IMR-90 (cell line): Measurements from ENCODE around the gene ZDHHC7. TPM values are rescaled to one million over a fixed set of nuclear protein-coding genes. Genes with fewer than 3 reads are reported as not detected.

Experiments
- ATAC-seq: fragments of 200-7000 bp; cut with Tn5 transposase; 2 replicates; pipeline ENCODE4 v1.9.1; 2020; ENCODE audit warnings: low read depth, mild to moderate bottlenecking, moderate library complexity
- BruUV-seq: library from RNA; stranded (reverse); fragments of 400-500 nt; replicated peaks from 2 replicates; lab custom pipeline; 2021; lab: Mats Ljungman, UMichigan
- CTCF ChIA-PET: fragments of 300-600 bp; formaldehyde crosslinking; extraction: SDS; loops from one replicate; lab custom pipeline; 2021; ENCODE audit warnings: antibody characterized with exemption; lab: Yijun Ruan, JAX
- POLR2A ChIA-PET: fragments of 300-600 bp; sonication (Branson Sonifier 250); formaldehyde crosslinking; loops from one replicate; lab custom pipeline; 2022; ENCODE audit warnings: antibody characterized with exemption; ENCODE audit not compliant: unreplicated experiment; lab: Charles Lee
- DNase-seq: peaks from one replicate; pipeline ENCODE4 v3.0.0; 2013
- H2AFZ ChIP-seq: replicated peaks from 2 replicates; pipeline ENCODE3; 2013; ENCODE audit warnings: low read length, mild to moderate bottlenecking; ENCODE audit not compliant: poor library complexity
- H2AK5ac ChIP-seq: 2 replicates; pipeline ENCODE4 v1.6.1; 2013; ENCODE audit warnings: low read depth, low read length, inconsistent platforms
- H2AK9ac ChIP-seq: replicated peaks from 2 replicates; pipeline ENCODE3; 2013; ENCODE audit warnings: mild to moderate bottlenecking, low read depth, low read length, moderate library complexity; ENCODE audit not compliant: poor library complexity
- H2BK120ac ChIP-seq: 2 replicates; pipeline ENCODE4 v1.6.1; 2013; ENCODE audit warnings: low read depth, low read length, inconsistent platforms
- H2BK15ac ChIP-seq: 3 replicates; pipeline ENCODE4 v1.6.1; 2013; ENCODE audit warnings: low read depth, low read length, inconsistent platforms
- H2BK20ac ChIP-seq: 2 replicates; pipeline ENCODE4 v1.6.1; 2013; ENCODE audit warnings: low read depth, mild to moderate bottlenecking, inconsistent platforms, low read length, moderate library complexity
- H2BK5ac ChIP-seq: 2 replicates; pipeline ENCODE4 v1.6.1; 2013; ENCODE audit warnings: mild to moderate bottlenecking, low read depth, low read length, inconsistent platforms; ENCODE audit not compliant: poor library complexity, severe bottlenecking
- H3K14ac ChIP-seq: replicated peaks from 2 replicates; pipeline ENCODE4 v1.6.1; 2013; ENCODE audit warnings: low read depth, low read length, inconsistent platforms
- H3K18ac ChIP-seq: 2 replicates; pipeline ENCODE4 v1.6.1; 2013; ENCODE audit warnings: low read depth, low read length, control low read depth
- H3K23ac ChIP-seq: 2 replicates; pipeline ENCODE4 v1.6.1; 2013; ENCODE audit warnings: low read depth, low read length, inconsistent platforms
- H3K27ac ChIP-seq: 2 replicates; pipeline ENCODE4 v1.5.1; 2013; ENCODE audit warnings: mild to moderate bottlenecking, control low read depth, low read length; ENCODE audit not compliant: insufficient read depth
- H3K27me3 ChIP-seq: 2 replicates; pipeline ENCODE4 v1.6.1; 2013; ENCODE audit warnings: low read length; ENCODE audit not compliant: control insufficient read depth, insufficient read depth
- H3K36me3 ChIP-seq: 2 replicates; pipeline ENCODE4 v1.6.1; 2013; ENCODE audit warnings: low read length, mixed read lengths; ENCODE audit not compliant: control insufficient read depth, insufficient read depth
- H3K4ac ChIP-seq: 2 replicates; pipeline ENCODE4 v1.6.1; 2013; ENCODE audit warnings: low read depth, low read length, inconsistent platforms
- H3K4me1 ChIP-seq: 2 replicates; pipeline ENCODE4 v1.6.1; 2013; ENCODE audit warnings: low read length, mixed read lengths; ENCODE audit not compliant: control insufficient read depth, insufficient read depth
- H3K4me2 ChIP-seq: 2 replicates; pipeline ENCODE4 v1.6.1; 2013; ENCODE audit warnings: low read depth, mild to moderate bottlenecking, control low read depth, low read length, moderate library complexity
- H3K4me3 ChIP-seq: 2 replicates; pipeline ENCODE4 v1.5.1; 2013; ENCODE audit warnings: low read depth, mild to moderate bottlenecking, control low read depth, low read length, moderate library complexity; ENCODE audit not compliant: insufficient read depth
- H3K56ac ChIP-seq: 2 replicates; pipeline ENCODE4 v1.6.1; 2013; ENCODE audit warnings: low read length, inconsistent platforms; ENCODE audit not compliant: insufficient read depth; ENCODE audit errors: extremely low read depth
- H3K79me1 ChIP-seq, 2 experiments: 2 replicates each; pipeline ENCODE4 v1.6.1; 2013; ENCODE audit warnings: low read length in 2 of 2, inconsistent platforms in 1 of 2, low read depth in 1 of 2
- H3K9ac ChIP-seq: 2 replicates; pipeline ENCODE4 v1.6.1; 2013; ENCODE audit warnings: low read depth, low read length, control low read depth
- H3K9me1 ChIP-seq: 2 replicates; pipeline ENCODE4 v1.6.1; 2013; ENCODE audit warnings: low read length, inconsistent platforms; ENCODE audit not compliant: insufficient read depth
- H3K9me3 ChIP-seq: 2 replicates; pipeline ENCODE4 v1.6.1; 2013; ENCODE audit warnings: low read length; ENCODE audit not compliant: control insufficient read depth, insufficient read depth
- H4K20me1 ChIP-seq: 2 replicates; pipeline ENCODE4 v1.6.1; 2013; ENCODE audit warnings: low read length, inconsistent platforms; ENCODE audit not compliant: insufficient read depth
- H4K5ac ChIP-seq: 2 replicates; pipeline ENCODE4 v1.6.1; 2013; ENCODE audit warnings: mild to moderate bottlenecking, low read depth, low read length, control low read depth
- H4K8ac ChIP-seq, 2 experiments: 2 replicates each; pipeline ENCODE4 v1.6.1; 2013; ENCODE audit warnings: low read depth in 2 of 2, low read length in 2 of 2, control low read depth in 1 of 2, inconsistent platforms in 1 of 2
- H4K91ac ChIP-seq: 2 replicates; pipeline ENCODE4 v1.6.1; 2013; ENCODE audit warnings: low read depth, low read length, inconsistent platforms; ENCODE audit not compliant: insufficient read depth
- BHLHE40 ChIP-seq: fragments of 150-350 bp; IDR thresholded peaks from 2 replicates; pipeline ENCODE4 v1.6.1; 2016; ENCODE audit warnings: mild to moderate bottlenecking, low read depth, low read length
- CEBPB ChIP-seq: IDR thresholded peaks from 2 replicates; pipeline ENCODE4 v1.6.1; 2012; ENCODE audit warnings: low read depth, low read length, improper control_type of control experiment
- CHD1 ChIP-seq: IDR thresholded peaks from 2 replicates; pipeline ENCODE4 v1.6.1; 2012; ENCODE audit warnings: low read depth, low read length, improper control_type of control experiment
- FOS ChIP-seq: fragments of 150-350 bp; IDR thresholded peaks from 2 replicates; pipeline ENCODE4 v1.6.1; 2016; ENCODE audit warnings: low read depth, low read length
- MAFK ChIP-seq: IDR thresholded peaks from 2 replicates; pipeline ENCODE4 v1.6.1; 2012; ENCODE audit warnings: low read depth, low read length, improper control_type of control experiment
- MAZ ChIP-seq: IDR thresholded peaks from 2 replicates; pipeline ENCODE4 v1.6.1; 2012; ENCODE audit warnings: low read depth, mild to moderate bottlenecking, low read length, improper control_type of control experiment, moderate library complexity, borderline replicate concordance
- MXI1 ChIP-seq: IDR thresholded peaks from 2 replicates; pipeline ENCODE4 v1.6.1; 2012; ENCODE audit warnings: low read depth, mild to moderate bottlenecking, low read length, moderate library complexity, borderline replicate concordance
- NFE2L2 ChIP-seq: fragments of 150-350 bp; IDR thresholded peaks from 2 replicates; pipeline ENCODE4 v1.6.1; 2016; ENCODE audit warnings: low read depth, mild to moderate bottlenecking, low read length
- POLR2A ChIP-seq: IDR thresholded peaks from 2 replicates; pipeline ENCODE4 v1.6.1; 2012; ENCODE audit warnings: mild to moderate bottlenecking, low read depth, low read length
- RAD21 ChIP-seq: IDR thresholded peaks from 2 replicates; pipeline ENCODE4 v1.6.1; 2012; ENCODE audit warnings: low read length, improper control_type of control experiment
- RCOR1 ChIP-seq: IDR thresholded peaks from 2 replicates; pipeline ENCODE4 v1.6.1; 2012; ENCODE audit warnings: mild to moderate bottlenecking, low read length, improper control_type of control experiment; ENCODE audit not compliant: insufficient replicate concordance
- RFX5 ChIP-seq: IDR thresholded peaks from 2 replicates; pipeline ENCODE4 v1.8.0; 2012; ENCODE audit warnings: low read depth, mild to moderate bottlenecking, low read length, moderate library complexity
- SMC3 ChIP-seq: fragments of 150-350 bp; IDR thresholded peaks from 2 replicates; pipeline ENCODE4 v1.6.1; 2016; ENCODE audit warnings: low read depth, mild to moderate bottlenecking, antibody characterized with exemption, low read length, moderate library complexity
- USF2 ChIP-seq: fragments of 150-350 bp; IDR thresholded peaks from 2 replicates; pipeline ENCODE4 v1.6.1; 2017; ENCODE audit warnings: mild to moderate bottlenecking, antibody characterized with exemption, low read length, low read depth
- WGBS, 2 experiments: methylation state at CpG; one replicate each; pipeline versions ENCODE4 v1.1.5 to v1.1.7; 2013; ENCODE audit warnings: missing lambda C conversion rate in 2 of 2; ENCODE audit not compliant: insufficient read length in 1 of 2; ENCODE audit errors: extremely low coverage in 2 of 2; 5-methylcytosine and 5-hydroxymethylcytosine counted together
- dilution Hi-C: fragments of 300-500 bp; cut with HindIII; formaldehyde crosslinking; loops from one replicate; pipeline ENCODE4 v1.14.3; 2018; ENCODE audit warnings: low sequenced_read_pairs; ENCODE audit not compliant: unreplicated experiment
- in situ Hi-C: fragments of 300-500 bp; cut with MboI; formaldehyde crosslinking; loops from 3 replicates; pipeline ENCODE4 v1.14.3; 2019; ENCODE audit warnings: low sequenced_read_pairs, inconsistent platforms, mixed read lengths
- intact Hi-C: fragments of 100-400 bp; cut with micrococcal nuclease; formaldehyde crosslinking; loops from 2 replicates; pipeline ENCODE4 v1.10.0; 2022
- polyA plus RNA-seq, 3 experiments: library from polyadenylated mRNA; depleted of rRNA; stranded (reverse); fragments of >200 nt; gene quantifications; 2 replicates each; pipeline ENCODE4 v1.2.3, GENCODE V29; 2012; ENCODE audit warnings: low replicate concordance in 1 of 3
- total RNA-seq: library from RNA; depleted of rRNA; stranded (reverse); fragments of >200 nt; gene quantifications from 2 replicates; pipeline ENCODE4 v1.2.3, GENCODE V29; 2012
- TF ChIP-seq, protein P1 (sequence below): fragments of 150-350 bp; IDR thresholded peaks from 2 replicates; pipeline ENCODE4 v1.6.1; 2016; ENCODE audit warnings: low read depth, mild to moderate bottlenecking, low read length, moderate library complexity, borderline replicate concordance
- TF ChIP-seq, protein P2 (sequence below): conservative IDR thresholded peaks from 2 replicates; pipeline ENCODE4 v1.5.1; 2012; ENCODE audit warnings: mild to moderate bottlenecking, low read depth, low read length, improper control_type of control experiment

ZDHHC7 gene
- total and polyA plus RNA-seq, 2 of the 4 experiments (the other 2 are of a cell fraction), result 80.1 to 97.1 TPM

GRCh38 chr16:85051067-85051581 lies 39.8 kb upstream of the ZDHHC7 start:
- Histone ChIP-seq H3K4me3 (no peak overlapping the region), H3K27me3 (0 out of 2 replicates have a peak, but pooled peaks cover 1% of the 10 kb centered on the region), H2AK9ac (no peak overlapping the region), H4K91ac (no peak overlapping the region; the same call in 1 of the 2 replicates), H4K5ac (no peak overlapping the region), H3K9ac (no peak overlapping the region), H3K4me1 (peaks cover 12% of the 10 kb centered on the region), H3K4me2 (no peak overlapping the region), H3K9me1 (peaks cover 3% of the 10 kb centered on the region), H3K9me3 (no peaks in the 10 kb centered on the region), H2BK15ac (no peak overlapping the region), H2AK5ac (no peak overlapping the region; the same call in 1 of the 2 replicates), H3K23ac (no peak overlapping the region), H3K27ac (no peak overlapping the region), H2BK5ac (no peak overlapping the region), H4K8ac (no peak overlapping the region), H3K79me1 (peaks cover 3 to 21% of the 10 kb centered on the region in 2 experiments; a peak in 3 of 4 replicates), H3K14ac (no peak overlapping the region), H3K56ac (no peak overlapping the region), H2AFZ (no peak overlapping the region), H4K20me1 (peaks cover 21% of the 10 kb centered on the region), H3K18ac (no peak overlapping the region), H3K4ac (no peak overlapping the region), H2BK20ac (no peak overlapping the region), H2BK120ac (no peak overlapping the region), H3K36me3 (peaks cover 2% of the 10 kb centered on the region; the same call in 1 of the 2 replicates)
- no TSS peak for BruUV-seq
- WGBS, 2 experiments, result 100% methylated on average over 2 of the region's 8 CpGs; no CpG with 5 or more reads in 1 of the 2 experiments
- DNase-seq (no peak), ATAC-seq (no peak)
- no peak for TF ChIP-seq RCOR1
- TF ChIP-seq NFE2L2, result no peak
- TF ChIP-seq POLR2A, result no peak
- no peak for TF ChIP-seq BHLHE40
- TF ChIP-seq FOS, result no peak
- no peak for TF ChIP-seq MAFK
- no peak for TF ChIP-seq RFX5
- TF ChIP-seq RAD21, result no peak
- no peak for TF ChIP-seq SMC3
- TF ChIP-seq MAZ, result no peak
- TF ChIP-seq CHD1, result no peak
- TF ChIP-seq, protein P1, sequence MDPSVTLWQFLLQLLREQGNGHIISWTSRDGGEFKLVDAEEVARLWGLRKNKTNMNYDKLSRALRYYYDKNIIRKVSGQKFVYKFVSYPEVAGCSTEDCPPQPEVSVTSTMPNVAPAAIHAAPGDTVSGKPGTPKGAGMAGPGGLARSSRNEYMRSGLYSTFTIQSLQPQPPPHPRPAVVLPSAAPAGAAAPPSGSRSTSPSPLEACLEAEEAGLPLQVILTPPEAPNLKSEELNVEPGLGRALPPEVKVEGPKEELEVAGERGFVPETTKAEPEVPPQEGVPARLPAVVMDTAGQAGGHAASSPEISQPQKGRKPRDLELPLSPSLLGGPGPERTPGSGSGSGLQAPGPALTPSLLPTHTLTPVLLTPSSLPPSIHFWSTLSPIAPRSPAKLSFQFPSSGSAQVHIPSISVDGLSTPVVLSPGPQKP, result no peak
- no peak for TF ChIP-seq MXI1
- TF ChIP-seq, protein P2, sequence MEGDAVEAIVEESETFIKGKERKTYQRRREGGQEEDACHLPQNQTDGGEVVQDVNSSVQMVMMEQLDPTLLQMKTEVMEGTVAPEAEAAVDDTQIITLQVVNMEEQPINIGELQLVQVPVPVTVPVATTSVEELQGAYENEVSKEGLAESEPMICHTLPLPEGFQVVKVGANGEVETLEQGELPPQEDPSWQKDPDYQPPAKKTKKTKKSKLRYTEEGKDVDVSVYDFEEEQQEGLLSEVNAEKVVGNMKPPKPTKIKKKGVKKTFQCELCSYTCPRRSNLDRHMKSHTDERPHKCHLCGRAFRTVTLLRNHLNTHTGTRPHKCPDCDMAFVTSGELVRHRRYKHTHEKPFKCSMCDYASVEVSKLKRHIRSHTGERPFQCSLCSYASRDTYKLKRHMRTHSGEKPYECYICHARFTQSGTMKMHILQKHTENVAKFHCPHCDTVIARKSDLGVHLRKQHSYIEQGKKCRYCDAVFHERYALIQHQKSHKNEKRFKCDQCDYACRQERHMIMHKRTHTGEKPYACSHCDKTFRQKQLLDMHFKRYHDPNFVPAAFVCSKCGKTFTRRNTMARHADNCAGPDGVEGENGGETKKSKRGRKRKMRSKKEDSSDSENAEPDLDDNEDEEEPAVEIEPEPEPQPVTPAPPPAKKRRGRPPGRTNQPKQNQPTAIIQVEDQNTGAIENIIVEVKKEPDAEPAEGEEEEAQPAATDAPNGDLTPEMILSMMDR, result no peak
- no peak for TF ChIP-seq USF2
- TF ChIP-seq CEBPB, result no peak
- dilution Hi-C loops, result no loop called here
- in situ Hi-C loops, result no loop called here
- ChIA-PET POLR2A (interaction anchor here (1.0 kb wide), 1 partner anchor 21 kb away, joined by 3 read pairs; no protein-coding TSS in a partner anchor), CTCF (no interaction called here)
- intact Hi-C loops, result no loop called here
